Measurements from ENCODE around the gene TNFAIP1.

The TNFAIP1 gene

DNA sequence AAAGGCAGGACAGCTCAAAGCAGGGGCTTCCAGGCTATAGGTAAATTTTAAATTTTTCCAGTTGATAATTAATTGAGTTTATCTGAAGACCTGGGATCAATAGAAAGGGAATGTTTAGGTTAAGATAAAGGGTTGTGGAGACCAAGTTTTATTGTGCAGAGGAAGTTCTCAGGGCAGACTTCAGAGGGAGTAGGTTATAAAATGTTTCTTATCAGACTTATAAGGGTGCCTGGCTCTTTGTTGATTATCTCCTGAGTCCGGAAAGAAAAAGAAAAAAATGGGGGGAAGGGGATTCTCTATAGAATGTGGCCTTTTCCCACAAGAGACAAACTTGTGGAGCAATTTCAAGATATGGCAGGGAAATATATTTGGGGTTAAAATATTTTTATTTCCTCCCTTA is 54.6 kb downstream of the TNFAIP1 start:
- no peak for DNase-seq (ENCODE audit: low read depth)
- no peak overlapping the region for H3K4me3 ChIP-seq (ENCODE audit: low read depth, low read length)

DNA sequence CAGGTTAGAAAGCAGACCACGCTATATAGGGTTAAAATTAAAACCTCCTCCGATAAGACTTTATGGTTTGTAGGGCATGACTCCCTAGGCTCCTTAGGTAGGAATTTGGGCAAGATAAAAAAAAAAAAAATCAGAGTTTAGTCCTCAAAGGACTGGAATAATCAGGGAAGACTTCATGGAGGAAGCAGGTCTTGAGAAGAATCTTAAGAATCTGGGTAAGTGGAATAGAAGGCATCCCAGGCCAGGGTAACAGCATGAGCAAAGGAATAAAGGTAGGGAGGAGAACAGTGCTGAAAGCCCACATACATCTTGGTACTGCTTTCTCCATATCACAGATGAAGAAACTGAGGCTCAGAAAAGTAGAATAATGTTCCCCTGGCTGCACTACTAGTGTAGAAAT is 55.0 kb downstream of the TNFAIP1 start:
- no peak overlapping the region for H3K4me3 ChIP-seq (ENCODE audit: low read depth, low read length)
- no peak for DNase-seq (ENCODE audit: low read depth)

DNA sequence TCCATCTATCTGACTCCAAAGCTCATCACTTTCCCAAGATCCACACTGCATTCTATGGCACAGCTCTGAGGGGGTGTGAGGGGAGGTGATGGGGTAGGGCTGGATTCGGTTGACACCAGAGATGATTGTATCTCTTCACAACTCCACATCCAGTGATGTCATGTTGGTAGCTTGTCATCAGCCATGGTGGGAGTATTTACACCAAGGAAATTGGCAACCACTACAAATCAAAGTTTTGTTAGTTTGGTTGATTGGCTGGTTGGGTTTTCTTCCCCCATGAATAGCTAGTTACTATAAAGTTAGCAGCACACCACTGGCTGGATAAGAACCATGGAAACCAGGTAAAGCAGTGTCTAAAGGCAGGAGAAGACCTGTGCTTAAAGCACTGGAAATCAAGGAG is 55.4 kb downstream of the TNFAIP1 start:
- DNase-seq (ENCODE audit: low read depth): no peak
- no peak overlapping the region for H3K4me3 ChIP-seq (ENCODE audit: low read depth, low read length)

DNA sequence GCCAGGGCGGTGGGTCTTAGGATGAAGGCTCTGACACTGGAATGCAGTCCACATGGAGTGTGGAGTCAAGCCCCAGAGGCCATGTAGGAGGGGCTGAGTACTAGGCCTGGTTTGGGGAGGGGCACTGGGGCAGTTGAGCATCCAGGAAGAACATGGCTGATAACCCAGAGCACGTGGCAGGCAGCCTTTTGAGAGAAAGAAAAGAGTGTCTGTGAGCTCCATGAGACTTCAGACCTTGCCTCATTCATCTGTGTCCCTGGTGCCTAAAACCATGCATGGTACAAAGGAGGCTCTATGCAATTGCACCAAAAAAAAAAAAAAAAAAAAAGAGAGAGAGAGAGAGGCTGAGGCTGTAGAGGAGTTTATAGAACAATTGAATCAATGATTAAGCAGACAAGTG is 55.8 kb downstream of the TNFAIP1 start:
- no peak for DNase-seq (ENCODE audit: low read depth)
- no peak overlapping the region for H3K4me3 ChIP-seq (ENCODE audit: low read depth, low read length)

DNA sequence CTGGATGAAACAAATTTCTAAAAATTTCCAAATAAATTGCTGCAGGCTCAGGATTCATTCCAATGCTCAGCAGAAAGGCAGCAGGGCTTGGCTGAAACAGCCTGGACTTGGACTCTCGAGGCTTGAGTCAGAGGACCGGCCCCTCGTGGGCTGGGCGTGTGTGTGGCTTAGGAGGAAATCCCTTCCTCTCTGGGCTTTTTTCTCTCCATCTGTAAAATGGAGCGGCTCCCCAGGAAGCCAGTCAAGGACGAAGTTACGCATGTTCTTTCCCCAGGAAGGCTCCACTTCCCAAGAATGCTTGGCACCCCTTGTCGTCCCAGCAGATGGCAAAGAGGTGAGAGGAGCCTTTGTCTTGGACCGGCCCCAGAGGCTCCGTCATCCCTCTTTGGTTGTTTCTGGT is 56.9 kb downstream of the TNFAIP1 start:
- DNase-seq (ENCODE audit: low read depth): no peak
- H3K4me3 ChIP-seq (ENCODE audit: low read depth, low read length): no peak overlapping the region

DNA sequence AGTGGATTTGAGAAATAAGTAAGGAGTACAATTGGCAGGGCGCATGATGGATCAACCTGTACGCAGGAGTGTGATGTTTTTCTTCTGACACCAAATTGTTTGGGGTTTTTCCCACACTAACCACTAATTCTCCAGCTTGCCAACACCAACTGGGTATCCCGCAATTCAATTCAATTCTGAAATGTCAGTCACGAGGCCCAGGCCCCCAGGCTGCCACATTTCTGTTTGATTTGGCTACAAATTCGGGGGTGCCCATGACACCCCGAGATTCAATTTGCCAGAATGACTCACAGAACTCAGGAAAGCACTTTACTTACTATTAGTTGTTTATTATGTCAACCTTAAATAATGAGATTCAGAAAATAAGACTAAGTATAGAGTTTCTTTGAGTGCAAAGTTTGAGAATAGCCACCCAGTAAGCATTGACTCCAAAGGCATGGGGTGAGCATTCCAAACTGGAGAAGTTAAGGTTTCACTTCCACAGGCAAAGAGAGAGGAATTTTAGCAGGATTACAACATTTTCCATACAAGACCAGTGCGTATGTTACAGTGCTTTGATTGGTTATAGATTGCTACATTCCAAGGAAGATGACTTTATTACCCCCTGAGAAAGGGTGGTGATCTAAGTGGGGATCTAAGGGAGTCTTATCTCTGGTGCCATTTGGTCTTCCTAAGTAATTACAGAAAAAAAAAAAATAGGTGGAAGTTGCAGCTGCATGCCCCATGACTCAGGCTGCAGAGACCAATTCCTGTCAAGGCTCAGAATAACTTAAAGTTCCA is 59.0 kb downstream of the TNFAIP1 start:
- no peak for DNase-seq (ENCODE audit: low read depth)

DNA sequence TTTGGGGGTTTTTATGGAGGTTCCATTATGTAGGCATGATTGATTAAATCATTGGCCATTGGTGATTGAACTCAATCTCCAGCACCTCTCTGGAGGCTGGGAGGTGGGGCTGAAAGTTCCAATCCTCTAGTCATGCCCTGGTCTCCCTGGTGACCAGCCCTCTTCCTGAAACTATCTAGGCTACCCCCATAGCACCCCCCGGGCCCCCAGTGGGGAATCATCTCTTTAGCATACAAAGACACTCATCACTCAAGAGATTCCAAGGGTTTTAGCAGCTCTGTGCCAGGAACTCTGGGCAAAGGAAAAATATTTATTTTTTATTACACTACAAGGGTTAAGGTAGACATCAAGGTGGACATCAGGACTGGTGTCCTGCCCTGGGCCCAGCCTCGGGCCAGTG is 59.9 kb downstream of the TNFAIP1 start:
- no peak for DNase-seq (ENCODE audit: low read depth)
- H3K4me3 ChIP-seq (ENCODE audit: low read depth, low read length): no peak overlapping the region

More for the DNA sequence above, 59.0 kb downstream of the TNFAIP1 start:
- no peak overlapping the region for H3K4me3 ChIP-seq (ENCODE audit: low read depth, low read length)

DNA sequence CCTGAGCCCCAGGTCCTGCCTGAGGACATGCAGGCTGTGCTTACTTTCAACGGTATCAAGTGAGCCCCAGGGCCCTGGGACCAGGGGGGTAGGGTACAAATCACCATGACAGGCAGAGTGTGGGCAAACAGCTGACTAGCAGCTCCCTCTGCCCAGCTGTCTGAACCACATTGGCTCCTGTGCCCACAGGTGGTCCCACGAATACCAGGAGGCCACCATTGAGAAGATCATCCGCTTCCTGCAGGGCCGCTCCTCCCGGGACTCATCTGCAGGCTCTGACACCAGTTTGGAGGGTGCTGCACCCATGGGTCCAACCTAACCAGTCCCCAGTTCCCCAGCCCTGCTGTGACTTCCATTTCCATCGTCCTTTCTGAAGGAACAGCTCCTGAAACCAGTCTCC is 60.4 kb downstream of the TNFAIP1 start:
- DNase-seq (ENCODE audit: low read depth): no peak
- no peak overlapping the region for H3K4me3 ChIP-seq (ENCODE audit: low read depth, low read length)
